GM18873 (cell line): ENCODE data around the gene SUDS3.
"Not testable (repeated sequence)": the region's sequence is repeated elsewhere in the genome, so short reads cannot be mapped to it uniquely, and the experiment has no call there.

Experiments
- ATAC-seq: cut with Tn5 transposase; IDR thresholded peaks from one replicate; pipeline ENCODE4 v1.9.1; 2021; ENCODE audit warnings: mild to moderate bottlenecking, moderate library complexity, moderate number of reproducible peaks; ENCODE audit not compliant: unreplicated experiment, low FRiP score

SUDS3 gene

GRCh38 chr12:118391424-118391823 lies 15.1 kb downstream of the SUDS3 start:
- ATAC-seq = no peak

GRCh38 chr12:118391836-118392235 lies 15.5 kb downstream of the SUDS3 start:
- ATAC-seq = no peak

- ATAC-seq = no peak
Measured at GRCh38 chr12:118397708-118398440, 21.5 kb downstream of the SUDS3 start.

GRCh38 chr12:118398524-118398923 lies 22.2 kb downstream of the SUDS3 start:
- ATAC-seq = no peak

- no peak for ATAC-seq
Measured at GRCh38 chr12:118398940-118399339, 22.6 kb downstream of the SUDS3 start.

- no peak for ATAC-seq
Measured at GRCh38 chr12:118402251-118402650, 25.9 kb downstream of the SUDS3 start.

GRCh38 chr12:118404876-118405521 lies 28.6 kb downstream of the SUDS3 start:
- no peak for ATAC-seq

- not testable (repeated sequence) for ATAC-seq
Measured at GRCh38 chr12:118408241-118408640, 31.9 kb downstream of the SUDS3 start.

- no peak for ATAC-seq
Measured at GRCh38 chr12:118409834-118410233, 33.5 kb downstream of the SUDS3 start.

- ATAC-seq = no peak
Measured at GRCh38 chr12:118417942-118418341, 41.6 kb downstream of the SUDS3 start.

- no peak for ATAC-seq
Measured at GRCh38 chr12:118418385-118419057, 42.2 kb downstream of the SUDS3 start.

GRCh38 chr12:118420673-118421072 lies 44.3 kb downstream of the SUDS3 start:
- ATAC-seq = no peak

- ATAC-seq = no peak
Measured at GRCh38 chr12:118424884-118425283, 48.5 kb downstream of the SUDS3 start.

- no peak for ATAC-seq
Measured at GRCh38 chr12:118425364-118425763, 49.0 kb downstream of the SUDS3 start.

GRCh38 chr12:118427819-118428218 lies 51.5 kb downstream of the SUDS3 start:
- ATAC-seq = no peak

- ATAC-seq = no peak
Measured at GRCh38 chr12:118428643-118429042, 52.3 kb downstream of the SUDS3 start.

GRCh38 chr12:118429688-118430383 lies 53.5 kb downstream of the SUDS3 start:
- no peak for ATAC-seq

- ATAC-seq = no peak
Measured at GRCh38 chr12:118430516-118430915, 54.2 kb downstream of the SUDS3 start.

GRCh38 chr12:118432812-118433545 lies 56.6 kb downstream of the SUDS3 start:
- no peak for ATAC-seq

GRCh38 chr12:118436002-118436730 lies 59.8 kb downstream of the SUDS3 start:
- ATAC-seq = no peak
